GM12878 (cell line): ENCODE data around the gene SLC2A5. TPM values are rescaled to one million over a fixed set of nuclear protein-coding genes. Genes with fewer than 3 reads are reported as not detected.

Experiments used
- ATAC-seq: fragments of 200-7000 bp; cut with Tn5 transposase; 3 replicates; pipeline ENCODE4 v1.9.1; 2020; ENCODE audit warnings: mild to moderate bottlenecking, moderate library complexity
- BruUV-seq: library from RNA; stranded (reverse); fragments of 400-500 nt; replicated peaks from 2 replicates; lab custom pipeline; 2021; lab: Mats Ljungman, UMichigan
- CTCF ChIA-PET: fragments of 300-600 bp; sonication (Branson Sonifier 250); formaldehyde crosslinking; extraction: SDS; loops from one replicate; lab custom pipeline; 2021; ENCODE audit warnings: inconsistent platforms; lab: Yijun Ruan, JAX
- POLR2A ChIA-PET: fragments of 350-600 bp; formaldehyde crosslinking; extraction: SDS; loops from one replicate; lab custom pipeline; 2021; ENCODE audit warnings: inconsistent platforms; lab: Charles Lee
- RAD21 ChIA-PET: fragments of 300-600 bp; sonication (Branson Sonifier 250); formaldehyde crosslinking; loops from one replicate; lab custom pipeline; 2023; ENCODE audit warnings: antibody characterized with exemption; ENCODE audit not compliant: unreplicated experiment; lab: Charles Lee
- SMC1A ChIA-PET: fragments of 300-600 bp; sonication (Branson Sonifier 250); formaldehyde crosslinking; loops from one replicate; lab custom pipeline; 2023; ENCODE audit not compliant: unreplicated experiment, uncharacterized antibody; lab: Charles Lee
- DNase-seq: peaks from one replicate; pipeline ENCODE4 v3.0.0-alpha.2; 2011; ENCODE audit warnings: low read depth, low spot score
- FAIRE-seq: peaks from 3 replicates; lab custom pipeline; 2011; peaks lifted over from hg19 to GRCh38; lab: Jason Lieb, UNC
- H2AFZ ChIP-seq: 2 replicates; pipeline ENCODE4 v1.6.0; 2011; ENCODE audit warnings: low read depth, low read length, control low read depth; ENCODE audit not compliant: control insufficient read depth
- H3K27ac ChIP-seq: 2 replicates; pipeline ENCODE4 v1.5.1; 2011; ENCODE audit warnings: control low read depth; ENCODE audit not compliant: control insufficient read depth, insufficient read depth
- H3K27me3 ChIP-seq, 2 experiments: replicated peaks in 1 of 2; 2 replicates each; pipeline versions ENCODE4 v1.6.0 to v1.6.1; 2011; ENCODE audit warnings: low read length in 1 of 2; ENCODE audit not compliant: control insufficient read depth in 2 of 2, insufficient read depth in 2 of 2
- H3K36me3 ChIP-seq, 2 experiments: 2 replicates each; pipeline ENCODE4 v1.5.1; 2011; ENCODE audit warnings: low read length in 1 of 2; ENCODE audit not compliant: control insufficient read depth in 2 of 2, insufficient read depth in 2 of 2
- H3K4me1 ChIP-seq: 2 replicates; pipeline ENCODE4 v1.6.1; 2011; ENCODE audit warnings: mild to moderate bottlenecking, low read length, moderate library complexity, mixed read lengths; ENCODE audit not compliant: control insufficient read depth, insufficient read depth
- H3K4me2 ChIP-seq: 2 replicates; pipeline ENCODE4 v1.6.0; 2011; ENCODE audit warnings: control low read depth; ENCODE audit not compliant: control insufficient read depth, insufficient read depth
- H3K4me3 ChIP-seq: fragments of 200-600 bp; sonication (generic); 2 replicates; pipeline ENCODE4 v1.5.1; 2016
- H3K79me2 ChIP-seq: 2 replicates; pipeline ENCODE4 v1.6.0; 2011; ENCODE audit warnings: low read length; ENCODE audit not compliant: control insufficient read depth, insufficient read depth
- H3K9ac ChIP-seq: 2 replicates; pipeline ENCODE4 v1.8.0; 2011; ENCODE audit warnings: low read length, control low read depth, mixed read lengths; ENCODE audit not compliant: control insufficient read depth, insufficient read depth
- H3K9me3 ChIP-seq: replicated peaks from 3 replicates; pipeline ENCODE4 v1.5.1; 2011; ENCODE audit warnings: mild to moderate bottlenecking, low read length; ENCODE audit not compliant: control insufficient read depth, insufficient read depth
- H4K20me1 ChIP-seq: 2 replicates; pipeline ENCODE4 v1.6.0; 2011; ENCODE audit not compliant: control insufficient read depth, insufficient read depth
- ATF7 ChIP-seq: fragments of 450-650 bp; IDR thresholded peaks from 2 replicates; pipeline ENCODE4 v1.6.1; 2016; ENCODE audit warnings: low read depth, mild to moderate bottlenecking
- BCL11A ChIP-seq: IDR thresholded peaks from 2 replicates; pipeline ENCODE4 v1.6.1; 2011; ENCODE audit warnings: low read depth, low read length
- BHLHE40 ChIP-seq, 2 experiments: fragments of 450-650 bp in 1 of 2; IDR thresholded peaks; 2 replicates each; pipeline ENCODE4 v1.6.1; 2011 to 2017; ENCODE audit warnings: low read depth in 2 of 2, borderline replicate concordance in 1 of 2, improper control_type of control experiment in 1 of 2, low read length in 1 of 2, mild to moderate bottlenecking in 1 of 2
- CREM ChIP-seq: IDR thresholded peaks from 2 replicates; pipeline ENCODE4 v1.6.1; 2014; ENCODE audit warnings: antibody characterized with exemption, low read depth
- EED ChIP-seq: sonication (generic); IDR thresholded peaks from 2 replicates; pipeline ENCODE4 v1.6.1; 2016; ENCODE audit warnings: antibody characterized with exemption, low read depth
- IRF4 ChIP-seq: IDR thresholded peaks from 2 replicates; pipeline ENCODE4 v1.6.1; 2011; ENCODE audit warnings: low read depth, low read length
- RB1 ChIP-seq: fragments of 450-650 bp; formaldehyde crosslinking; IDR thresholded peaks from 2 replicates; pipeline ENCODE4 v1.6.1; 2017; ENCODE audit warnings: mild to moderate bottlenecking, borderline replicate concordance
- RUNX3 ChIP-seq: IDR thresholded peaks from 2 replicates; pipeline ENCODE4 v1.6.1; 2012; ENCODE audit warnings: low read length, inconsistent platforms
- TCF3 ChIP-seq: IDR thresholded peaks from 2 replicates; pipeline ENCODE4 v1.6.1; 2012; ENCODE audit warnings: low read depth, mild to moderate bottlenecking, low read length, borderline replicate concordance; ENCODE audit not compliant: insufficient read depth
- WGBS: methylation state at CpG from one replicate; pipeline ENCODE4 v1.1.6; 2016; ENCODE audit warnings: low lambda C conversion rate; ENCODE audit not compliant: insufficient replicate concordance, insufficient coverage; ENCODE audit errors: missing lambda C conversion rate; 5-methylcytosine and 5-hydroxymethylcytosine counted together
- in situ Hi-C: fragments of 300-500 bp; cut with MboI; formaldehyde crosslinking; loops from 9 replicates; pipeline ENCODE4 v1.14.3; 2018; ENCODE audit warnings: mixed read lengths
- intact Hi-C: fragments of 100-400 bp; cut with micrococcal nuclease; formaldehyde crosslinking; loops from one replicate; pipeline ENCODE4 v1.14.2; 2022; ENCODE audit not compliant: unreplicated experiment
- polyA plus RNA-seq, 11 experiments: library from polyadenylated mRNA; depleted of rRNA in 4 of 11; unstranded in 6 of 11; stranded (reverse) in 5 of 11; fragments of >200 nt; fragmentation: Nextera tagmentation in 4 of 11; fragmentation: Illumina TruSeq in 1 of 11; extraction: Ambion mirVana in 4 of 11; extraction: Trizol in 1 of 11; gene quantifications; 1 replicate in 1 of 11; 2 replicates in 10 of 11; pipeline versions ENCODE4 v1.2.1 to v1.2.3, GENCODE V29; 2011 to 2016; ENCODE audit warnings: inconsistent platforms in 2 of 11, missing spikeins in 2 of 11, low read depth in 1 of 11
- total RNA-seq, 4 experiments: library from RNA; depleted of rRNA in 3 of 4; stranded (reverse); fragments of >200 nt in 3 of 4; fragmentation: Illumina TruSeq in 1 of 4; extraction: Trizol in 1 of 4; gene quantifications; 2 replicates each; pipeline versions ENCODE4 v1.2.1 to v1.2.3, GENCODE V29; 2013 to 2021
- TF ChIP-seq, protein P1 (sequence below): fragments of 450-650 bp; IDR thresholded peaks from 2 replicates; pipeline ENCODE4 v1.6.1; 2017; ENCODE audit warnings: mild to moderate bottlenecking, moderate library complexity
- TF ChIP-seq, protein P2 (sequence below): IDR thresholded peaks from 2 replicates; pipeline ENCODE4 v1.6.1; 2012; ENCODE audit warnings: mild to moderate bottlenecking, low read depth, low read length

The SLC2A5 gene
- total and polyA plus RNA-seq, 10 of the 15 experiments (the other 5 are each of a cell fraction or from before 2014, with no cell fraction given), result 4.5 to 76.6 (median 23.9) TPM

GRCh38 chr1:9112961-9113880, 43.8 kb upstream of the SLC2A5 start (continued):
- TF ChIP-seq, protein P1, sequence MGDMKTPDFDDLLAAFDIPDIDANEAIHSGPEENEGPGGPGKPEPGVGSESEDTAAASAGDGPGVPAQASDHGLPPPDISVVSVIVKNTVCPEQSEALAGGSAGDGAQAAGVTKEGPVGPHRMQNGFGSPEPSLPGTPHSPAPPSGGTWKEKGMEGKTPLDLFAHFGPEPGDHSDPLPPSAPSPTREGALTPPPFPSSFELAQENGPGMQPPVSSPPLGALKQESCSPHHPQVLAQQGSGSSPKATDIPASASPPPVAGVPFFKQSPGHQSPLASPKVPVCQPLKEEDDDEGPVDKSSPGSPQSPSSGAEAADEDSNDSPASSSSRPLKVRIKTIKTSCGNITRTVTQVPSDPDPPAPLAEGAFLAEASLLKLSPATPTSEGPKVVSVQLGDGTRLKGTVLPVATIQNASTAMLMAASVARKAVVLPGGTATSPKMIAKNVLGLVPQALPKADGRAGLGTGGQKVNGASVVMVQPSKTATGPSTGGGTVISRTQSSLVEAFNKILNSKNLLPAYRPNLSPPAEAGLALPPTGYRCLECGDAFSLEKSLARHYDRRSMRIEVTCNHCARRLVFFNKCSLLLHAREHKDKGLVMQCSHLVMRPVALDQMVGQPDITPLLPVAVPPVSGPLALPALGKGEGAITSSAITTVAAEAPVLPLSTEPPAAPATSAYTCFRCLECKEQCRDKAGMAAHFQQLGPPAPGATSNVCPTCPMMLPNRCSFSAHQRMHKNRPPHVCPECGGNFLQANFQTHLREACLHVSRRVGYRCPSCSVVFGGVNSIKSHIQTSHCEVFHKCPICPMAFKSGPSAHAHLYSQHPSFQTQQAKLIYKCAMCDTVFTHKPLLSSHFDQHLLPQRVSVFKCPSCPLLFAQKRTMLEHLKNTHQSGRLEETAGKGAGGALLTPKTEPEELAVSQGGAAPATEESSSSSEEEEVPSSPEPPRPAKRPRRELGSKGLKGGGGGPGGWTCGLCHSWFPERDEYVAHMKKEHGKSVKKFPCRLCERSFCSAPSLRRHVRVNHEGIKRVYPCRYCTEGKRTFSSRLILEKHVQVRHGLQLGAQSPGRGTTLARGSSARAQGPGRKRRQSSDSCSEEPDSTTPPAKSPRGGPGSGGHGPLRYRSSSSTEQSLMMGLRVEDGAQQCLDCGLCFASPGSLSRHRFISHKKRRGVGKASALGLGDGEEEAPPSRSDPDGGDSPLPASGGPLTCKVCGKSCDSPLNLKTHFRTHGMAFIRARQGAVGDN, result no peak
- TF ChIP-seq ATF7, result no peak
- TF ChIP-seq IRF4, result no peak
- TF ChIP-seq TCF3, result no peak

DNA sequence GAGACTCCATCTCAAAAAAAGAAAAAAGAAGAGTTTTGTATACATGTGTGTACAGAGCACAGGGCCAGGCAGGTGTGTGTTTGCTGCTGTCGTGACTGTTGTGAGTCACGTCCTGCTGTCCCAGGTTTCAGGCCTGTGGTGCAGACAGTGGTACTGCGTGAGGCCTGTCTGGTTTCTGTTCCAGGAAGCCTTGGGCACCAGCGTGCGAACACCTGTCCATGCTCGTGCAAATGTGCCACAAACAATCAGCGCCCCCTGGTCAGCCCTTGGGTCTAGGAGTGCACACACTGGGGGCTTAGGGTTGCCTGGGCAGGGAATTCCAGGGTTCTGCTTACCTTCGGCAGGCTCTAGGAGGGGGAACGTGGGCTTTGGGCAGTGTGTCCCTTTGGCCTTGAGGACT, 42.5 kb upstream of the SLC2A5 start:
- Histone ChIP-seq H4K20me1 (no peaks in the 10 kb centered on the region), H3K36me3 (no peaks in the 10 kb centered on the region), H3K9ac (no peak overlapping the region), H3K27me3 (no peaks in the 10 kb centered on the region), H3K4me3 (no peak overlapping the region), H3K9me3 (no peaks in the 10 kb centered on the region), H3K4me2 (no peak overlapping the region), H3K27ac (no peak overlapping the region), H3K79me2 (no peaks in the 10 kb centered on the region), H2AFZ (no peak overlapping the region), H3K4me1 (peaks cover 19% of the 10 kb centered on the region)
- intact Hi-C loops, result loop anchor here (2.0 to 5.0 kb wide), 2 partner anchors 130 to 175 kb away; no protein-coding TSS in a partner anchor
- ChIA-PET POLR2A (interaction anchor here (0.5 kb wide), 1 partner anchor 67 kb away, joined by 8 read pairs; no protein-coding TSS in a partner anchor), CTCF (interaction anchor here (0.7 to 6.5 kb wide), 20 partner anchors 9 to 379 kb away, joined by 3 to 117 read pairs (median 8); partner anchors contain the start of gene GPR157), RAD21 (interaction anchor here (0.6 to 3.1 kb wide), 10 partner anchors 8 to 90 kb away, joined by 3 to 59 read pairs (median 7); no protein-coding TSS in a partner anchor), SMC1A (interaction anchor here (0.6 to 3.9 kb wide), 15 partner anchors 9 to 136 kb away, joined by 3 to 43 read pairs (median 5); no protein-coding TSS in a partner anchor)
- FAIRE-seq (no peak), DNase-seq (no peak), ATAC-seq (peak; percentile 52)
- BruUV-seq, result no TSS peak
- 61% methylated on average over 9 of the region's 9 CpGs for WGBS
- in situ Hi-C loops, result loop anchor here (5.0 kb wide), 1 partner anchor 85 kb away; no protein-coding TSS in a partner anchor
- TF ChIP-seq, protein P2, sequence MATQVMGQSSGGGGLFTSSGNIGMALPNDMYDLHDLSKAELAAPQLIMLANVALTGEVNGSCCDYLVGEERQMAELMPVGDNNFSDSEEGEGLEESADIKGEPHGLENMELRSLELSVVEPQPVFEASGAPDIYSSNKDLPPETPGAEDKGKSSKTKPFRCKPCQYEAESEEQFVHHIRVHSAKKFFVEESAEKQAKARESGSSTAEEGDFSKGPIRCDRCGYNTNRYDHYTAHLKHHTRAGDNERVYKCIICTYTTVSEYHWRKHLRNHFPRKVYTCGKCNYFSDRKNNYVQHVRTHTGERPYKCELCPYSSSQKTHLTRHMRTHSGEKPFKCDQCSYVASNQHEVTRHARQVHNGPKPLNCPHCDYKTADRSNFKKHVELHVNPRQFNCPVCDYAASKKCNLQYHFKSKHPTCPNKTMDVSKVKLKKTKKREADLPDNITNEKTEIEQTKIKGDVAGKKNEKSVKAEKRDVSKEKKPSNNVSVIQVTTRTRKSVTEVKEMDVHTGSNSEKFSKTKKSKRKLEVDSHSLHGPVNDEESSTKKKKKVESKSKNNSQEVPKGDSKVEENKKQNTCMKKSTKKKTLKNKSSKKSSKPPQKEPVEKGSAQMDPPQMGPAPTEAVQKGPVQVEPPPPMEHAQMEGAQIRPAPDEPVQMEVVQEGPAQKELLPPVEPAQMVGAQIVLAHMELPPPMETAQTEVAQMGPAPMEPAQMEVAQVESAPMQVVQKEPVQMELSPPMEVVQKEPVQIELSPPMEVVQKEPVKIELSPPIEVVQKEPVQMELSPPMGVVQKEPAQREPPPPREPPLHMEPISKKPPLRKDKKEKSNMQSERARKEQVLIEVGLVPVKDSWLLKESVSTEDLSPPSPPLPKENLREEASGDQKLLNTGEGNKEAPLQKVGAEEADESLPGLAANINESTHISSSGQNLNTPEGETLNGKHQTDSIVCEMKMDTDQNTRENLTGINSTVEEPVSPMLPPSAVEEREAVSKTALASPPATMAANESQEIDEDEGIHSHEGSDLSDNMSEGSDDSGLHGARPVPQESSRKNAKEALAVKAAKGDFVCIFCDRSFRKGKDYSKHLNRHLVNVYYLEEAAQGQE, result no peak
- TF ChIP-seq BHLHE40 (IDR thresholded peaks at IDR 0.05; ENCODE audit: borderline replicate concordance in 1 of 2, low read depth in 2 of 2, low read length in 1 of 2) (peak in 1 of 2 experiments; percentile 55; a peak in 2 of 4 replicates), EED (0 out of 2 replicates have a peak, but pooled peaks have one; percentile 32), TCF3 (peak; percentile 79), RUNX3 (peak; percentile 42), BCL11A (0 out of 2 replicates have a peak, but pooled peaks have one; percentile 13), RB1 (no peak), CREM (0 out of 2 replicates have a peak, but pooled peaks have one; percentile 21)
